HG03378 (cell line): Measurements from ENCODE around the gene SPSB4.

Source experiments
- ATAC-seq: cut with Tn5 transposase; IDR thresholded peaks from one replicate; pipeline ENCODE4 v1.9.1; 2021; ENCODE audit warnings: mild to moderate bottlenecking, moderate library complexity; ENCODE audit not compliant: unreplicated experiment

Gene SPSB4

DNA sequence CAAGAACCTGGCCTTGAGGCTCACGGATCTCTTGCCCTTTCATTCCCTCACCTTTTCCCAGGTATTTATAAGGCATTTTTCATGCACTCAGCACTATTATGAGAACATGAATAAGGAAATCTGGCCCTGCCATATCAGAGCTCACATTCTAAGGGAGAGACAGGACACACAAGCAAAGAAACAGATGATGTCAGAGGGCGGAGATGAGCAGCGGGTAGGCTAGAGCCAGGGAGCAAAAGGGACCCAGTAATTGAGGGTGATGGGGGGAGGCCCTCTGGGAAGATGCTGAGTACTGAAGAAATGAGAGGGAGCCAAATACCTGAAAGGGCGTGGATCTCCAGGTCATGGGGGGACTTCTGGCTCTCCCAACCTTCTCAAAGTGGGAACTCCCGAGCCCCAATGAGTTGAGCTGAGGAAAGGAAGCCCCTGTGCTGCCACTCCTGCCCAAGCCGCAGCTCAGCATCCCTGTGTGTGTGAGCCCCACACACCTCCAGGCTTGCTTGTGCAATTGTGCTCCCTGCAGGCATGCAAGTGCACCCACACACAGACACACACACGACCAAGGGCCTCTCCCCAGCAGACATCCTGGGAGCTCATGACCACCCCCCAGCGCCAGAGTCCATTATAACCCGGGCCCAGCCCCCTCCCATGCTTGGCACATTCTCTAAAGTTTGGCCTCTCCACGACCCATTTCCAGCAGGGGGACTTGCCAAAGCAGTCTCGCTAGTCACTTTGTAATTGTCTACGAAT, 99.1 kb downstream of the SPSB4 start:
- ATAC-seq, result no peak

GRCh38 chr3:141150931-141151330, 99.8 kb downstream of the SPSB4 start:
- no peak for ATAC-seq

- ATAC-seq, result no peak
Measured at GRCh38 chr3:141151439-141151838, 100.3 kb downstream of the SPSB4 start.

DNA sequence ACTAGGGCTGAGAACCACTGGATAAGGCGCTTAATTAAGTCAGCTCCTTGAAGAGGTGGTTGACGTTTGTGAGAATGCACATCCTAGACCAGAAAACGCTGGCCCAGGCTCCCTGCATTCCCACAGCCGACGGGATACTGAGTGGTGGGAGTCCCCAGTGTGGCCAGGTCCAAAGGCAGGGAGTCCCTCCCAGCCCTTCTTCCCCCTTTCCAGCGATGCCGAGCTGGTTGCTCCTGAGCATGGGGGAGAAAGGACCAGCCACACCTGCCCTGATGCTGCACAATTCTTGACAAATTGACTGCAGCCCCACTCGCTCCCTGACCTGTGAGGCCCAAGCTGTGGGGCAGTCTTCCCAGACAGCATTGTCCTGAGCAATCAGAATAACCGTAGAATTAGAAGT, 101.0 kb downstream of the SPSB4 start:
- ATAC-seq, result no peak

DNA sequence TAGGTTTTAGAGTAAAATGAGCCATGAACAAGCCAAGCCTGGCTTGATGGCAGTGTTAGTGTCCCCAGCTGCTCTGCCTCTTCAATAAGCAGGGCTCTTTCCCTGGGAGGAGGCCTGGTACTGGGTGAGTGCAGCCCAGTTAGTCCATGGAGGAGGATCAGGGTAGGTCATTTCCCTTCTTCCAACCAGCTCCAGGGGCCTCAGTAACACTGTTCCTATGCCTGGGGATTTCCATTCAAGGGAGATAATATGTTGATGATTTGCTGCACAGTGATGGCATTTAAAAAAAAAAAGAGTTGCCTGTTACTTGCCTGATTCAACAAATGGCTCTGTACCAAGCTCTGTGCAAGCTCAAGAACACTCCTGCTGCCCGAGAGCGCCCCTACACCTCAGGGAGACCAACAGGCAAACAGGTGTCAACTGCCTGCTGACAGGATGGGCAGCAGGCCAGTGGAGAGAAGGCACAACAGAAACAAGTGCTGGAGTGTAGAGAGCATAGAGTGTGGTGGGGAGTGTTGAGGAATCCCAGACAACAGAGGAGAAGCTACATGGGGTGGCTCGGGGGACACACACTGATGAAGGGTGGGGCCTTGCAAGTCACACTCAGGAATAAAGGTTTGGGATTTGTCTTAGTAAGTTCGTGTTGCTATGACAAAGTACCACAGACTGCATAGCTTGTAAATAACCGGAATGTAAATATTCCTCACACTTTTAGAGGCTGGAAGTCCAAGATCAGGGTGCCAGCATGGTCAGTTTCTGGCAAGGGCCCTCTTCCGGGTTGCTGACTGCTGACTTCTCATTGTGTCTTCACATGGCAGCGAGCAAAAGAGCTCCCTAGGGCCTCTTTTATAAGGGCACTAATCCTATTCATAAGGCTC, 101.9 kb downstream of the SPSB4 start:
- no peak for ATAC-seq

- no peak for ATAC-seq
Measured at GRCh38 chr3:141153679-141153966, 102.5 kb downstream of the SPSB4 start.

DNA sequence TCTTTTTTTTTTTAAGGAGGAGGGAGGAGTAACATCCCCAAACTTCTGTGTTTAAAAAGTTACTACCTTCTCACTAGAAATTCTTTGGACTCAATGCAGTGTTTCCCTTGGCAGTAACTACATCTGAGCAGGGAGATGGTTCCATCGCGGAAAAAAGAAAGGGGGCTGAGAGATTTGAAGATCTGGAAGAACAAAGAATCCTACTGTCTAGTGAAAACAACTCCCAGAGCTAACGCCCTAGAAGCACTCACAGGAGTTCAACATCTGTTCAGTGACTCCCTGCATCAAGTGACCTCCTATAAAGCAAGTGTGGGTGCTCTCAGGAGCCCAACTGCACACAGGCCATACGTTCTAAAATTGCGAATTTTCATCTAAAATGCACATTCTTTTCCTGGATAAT, 113.7 kb downstream of the SPSB4 start:
- no peak for ATAC-seq

DNA sequence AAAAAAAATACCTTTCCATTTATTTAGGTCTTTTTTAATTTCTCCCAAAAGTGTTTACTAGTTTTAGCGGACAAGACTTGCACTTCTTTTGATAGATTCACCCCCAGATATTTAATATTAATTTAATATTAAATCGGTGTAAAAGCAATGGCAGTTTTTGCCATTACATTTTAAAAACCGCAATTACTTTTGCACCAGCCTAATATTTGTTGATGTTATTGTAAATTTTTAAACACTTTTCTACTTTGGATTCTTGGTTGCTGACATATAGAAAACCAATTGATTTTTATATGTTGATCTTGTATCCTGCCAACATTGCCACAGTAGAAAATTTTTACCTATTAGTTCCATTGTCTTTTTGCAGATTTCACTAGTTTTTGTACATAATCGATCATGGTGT, 116.5 kb downstream of the SPSB4 start:
- no peak for ATAC-seq

DNA sequence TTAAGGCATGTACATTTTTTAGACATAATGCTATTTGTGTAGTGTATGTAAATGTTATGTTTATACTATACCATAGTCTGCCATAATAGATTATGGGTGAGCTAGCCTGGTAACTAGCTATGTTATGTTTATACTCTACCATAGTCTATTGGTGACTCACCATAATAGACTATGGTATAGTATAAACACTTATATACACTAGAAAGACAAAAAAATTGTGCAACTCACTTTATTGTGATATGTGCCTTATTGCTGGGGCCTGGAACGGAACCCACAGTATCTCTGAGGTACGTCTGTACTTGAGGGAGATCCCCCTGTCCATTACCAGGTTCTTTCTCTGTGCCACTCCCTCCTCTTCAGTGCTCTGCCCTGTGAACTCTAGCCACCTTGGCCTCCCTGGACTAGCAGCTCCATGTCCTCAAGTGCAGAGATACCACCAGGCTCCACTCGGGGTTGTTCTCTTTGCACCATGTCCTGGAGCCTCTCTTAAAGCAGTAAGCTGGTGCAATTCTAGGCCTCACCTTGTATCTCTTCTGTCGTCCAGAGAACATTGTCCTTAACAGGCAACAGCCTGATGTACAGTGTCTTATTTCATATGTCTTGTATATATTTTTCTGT, 119.6 kb downstream of the SPSB4 start:
- ATAC-seq, result no peak

GRCh38 chr3:141174674-141175073, 123.5 kb downstream of the SPSB4 start:
- no peak for ATAC-seq

- no peak for ATAC-seq
Measured at GRCh38 chr3:141176775-141177174, 125.6 kb downstream of the SPSB4 start.

GRCh38 chr3:141178026-141178425, 126.9 kb downstream of the SPSB4 start:
- no peak for ATAC-seq

DNA sequence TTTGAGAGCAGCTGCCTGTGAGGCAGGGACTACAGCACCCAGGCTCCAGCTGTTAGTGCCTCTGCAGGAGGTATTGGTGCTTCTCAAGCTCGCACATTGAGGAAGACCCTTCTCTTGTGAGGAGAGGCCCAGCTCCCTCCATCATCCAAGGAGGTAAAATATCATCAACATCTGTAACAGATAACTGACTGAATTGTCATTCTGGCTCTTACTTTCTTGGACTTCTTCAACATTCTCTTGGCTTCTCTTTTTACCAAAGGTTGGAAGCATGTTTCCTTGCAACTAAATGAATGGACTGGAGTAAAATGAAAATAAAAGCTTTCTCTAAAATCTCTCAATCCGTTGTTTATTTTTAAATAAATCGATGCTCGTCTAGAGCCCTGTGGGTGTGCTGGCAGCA, 127.4 kb downstream of the SPSB4 start:
- ATAC-seq, result no peak

DNA sequence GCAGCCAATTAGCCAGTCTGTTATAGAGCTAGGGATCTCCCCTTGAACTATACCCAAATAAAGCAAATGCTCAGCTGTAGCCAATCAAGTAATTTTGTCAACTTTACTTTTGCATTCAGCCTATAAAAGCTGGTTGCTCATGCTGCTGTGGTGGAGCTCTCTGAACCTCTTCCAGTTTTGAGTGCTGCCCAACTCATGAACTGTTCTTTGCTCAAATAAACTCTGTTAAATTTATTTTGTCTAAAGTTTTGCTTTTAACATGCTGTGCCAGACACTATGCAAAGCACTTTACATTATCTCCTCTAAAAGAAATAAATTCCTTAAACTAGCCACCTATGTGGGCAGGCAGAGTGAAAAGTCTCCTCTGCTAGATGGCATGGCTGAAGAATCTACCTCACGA, 128.8 kb downstream of the SPSB4 start:
- ATAC-seq, result no peak

GRCh38 chr3:141181196-141181595, 130.0 kb downstream of the SPSB4 start:
- no peak for ATAC-seq

GRCh38 chr3:141181819-141182218, 130.7 kb downstream of the SPSB4 start:
- ATAC-seq, result no peak

DNA sequence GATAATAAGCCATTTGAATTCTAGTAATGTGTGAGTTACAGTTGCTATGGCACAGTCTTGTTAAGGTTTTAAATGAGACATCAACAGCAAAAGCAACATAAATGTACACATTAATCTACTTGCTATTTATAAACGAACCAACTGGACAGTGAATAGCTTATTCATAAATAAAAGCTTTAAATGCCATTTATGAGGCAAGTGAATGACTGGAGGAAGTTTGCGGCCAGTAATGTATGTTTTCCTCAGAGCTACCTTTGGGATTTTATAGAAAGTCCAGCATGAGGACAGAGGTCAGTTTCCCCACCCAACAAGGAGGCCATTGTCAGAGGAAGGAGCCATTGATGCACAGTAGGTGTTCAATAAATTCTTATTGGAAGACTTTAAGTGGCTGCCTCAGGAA, 132.5 kb downstream of the SPSB4 start:
- ATAC-seq, result no peak

- no peak for ATAC-seq
Measured at GRCh38 chr3:141184430-141184829, 133.3 kb downstream of the SPSB4 start.

DNA sequence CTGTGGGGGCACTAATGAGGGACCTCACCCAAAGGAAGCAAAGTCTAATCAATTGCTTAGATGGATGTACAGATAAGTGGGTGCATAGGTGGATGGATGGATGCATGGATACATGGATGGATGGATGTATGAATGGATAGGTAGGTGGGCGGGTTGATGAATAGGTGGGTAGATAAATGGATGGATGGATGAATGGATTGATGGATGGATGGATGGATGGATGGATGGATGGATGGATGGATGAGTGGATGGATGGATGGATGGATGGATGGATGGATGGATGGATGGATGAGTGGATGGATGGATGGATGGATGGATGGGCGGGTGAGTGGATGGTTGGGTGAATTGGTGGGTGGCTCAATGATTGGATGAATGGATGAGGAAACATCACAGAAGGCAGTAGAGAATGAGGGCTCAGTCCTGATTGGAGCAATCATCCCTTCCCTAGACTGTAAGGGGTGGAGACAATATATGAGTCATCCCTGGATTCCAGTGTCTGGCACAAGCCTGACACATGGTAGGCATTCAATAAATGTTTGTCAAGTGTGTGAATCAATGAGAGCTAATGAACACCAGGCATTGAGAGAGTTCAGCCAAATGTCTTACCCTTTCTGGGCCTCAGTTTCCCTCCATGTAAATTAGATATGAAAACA, 140.1 kb downstream of the SPSB4 start:
- ATAC-seq, result no peak

GRCh38 chr3:141192345-141192744, 141.2 kb downstream of the SPSB4 start:
- peak; percentile 97 for ATAC-seq

DNA sequence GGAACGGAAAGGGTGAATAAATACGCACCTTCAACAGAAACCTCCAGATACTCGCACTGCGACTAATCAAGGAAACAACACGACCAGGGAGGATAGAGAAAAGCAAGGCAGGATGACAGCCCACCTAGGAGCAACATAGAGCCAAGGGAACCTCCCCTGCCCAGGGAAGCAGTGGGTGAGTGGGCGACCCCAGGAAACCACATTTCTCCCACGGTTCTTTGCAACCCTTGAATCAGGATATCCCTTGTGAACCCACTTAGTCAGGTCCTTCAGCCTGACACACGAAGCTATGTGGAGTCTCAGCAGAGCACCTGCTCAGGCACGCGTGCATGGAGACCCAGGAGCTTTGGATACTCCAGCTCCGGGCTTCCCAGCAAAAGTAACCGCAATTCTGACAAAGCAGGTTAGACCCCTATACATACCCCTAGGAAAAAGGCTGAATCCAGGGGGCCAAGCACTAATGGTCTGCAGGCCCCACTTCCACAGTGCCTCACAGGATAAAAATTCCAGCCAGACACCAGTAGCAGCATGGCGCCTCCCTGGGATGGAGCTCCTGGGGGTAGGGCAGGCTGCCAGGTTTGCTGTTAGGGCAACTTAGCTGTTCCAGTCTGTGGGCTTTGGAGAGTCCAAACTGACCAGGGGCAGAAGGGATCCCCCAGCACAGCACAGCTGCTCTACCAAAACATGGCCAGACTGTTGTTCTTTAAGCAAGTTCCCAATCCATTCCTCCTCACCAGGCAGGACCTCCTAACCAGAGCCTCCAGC, 142.1 kb downstream of the SPSB4 start:
- ATAC-seq, result no peak
